Activated CD4-positive, alpha-beta T cell treated with anti-CD3 and anti-CD28 coated beads, Interleukin-10, Interleukin-2, amounts not matched to agents 100 ng/mL and 50 ng/mL, durations not matched to agents 16 hours and 8 hours (primary cell): ENCODE data around the gene MORC4.

Experiments
- DNase-seq: peaks from one replicate; pipeline ENCODE4 v3.0.0-alpha.2; 2020

MORC4 gene

GRCh38 chrX:106903856-106904528 is 96.0 kb downstream of the MORC4 start:
- no peak for DNase-seq

- DNase-seq, result no peak
Observed at GRCh38 chrX:106903291-106903824, 96.7 kb downstream of the MORC4 start, which contains the start of gene RIPPLY1. Gene RIPPLY1, minus strand, starts transcription at chrX:106903341. Its CDS starts 54 bp downstream, at chrX:106903287.

- no peak for DNase-seq
Observed at GRCh38 chrX:106902684-106903083, 97.3 kb downstream of the MORC4 start.

- no peak for DNase-seq
Observed at GRCh38 chrX:106901781-106902219, 98.2 kb downstream of the MORC4 start.

GRCh38 chrX:106901341-106901740 is 98.7 kb downstream of the MORC4 start:
- no peak for DNase-seq

- DNase-seq, result no peak
Observed at GRCh38 chrX:106899841-106900240, 100.2 kb downstream of the MORC4 start.

- DNase-seq, result no peak
Observed at GRCh38 chrX:106899276-106899675, 100.7 kb downstream of the MORC4 start.

- peak; percentile 61 for DNase-seq
Observed at GRCh38 chrX:106898462-106898861, 101.5 kb downstream of the MORC4 start.

GRCh38 chrX:106897259-106897658 is 102.8 kb downstream of the MORC4 start:
- no peak for DNase-seq

GRCh38 chrX:106894978-106895452 is 105.0 kb downstream of the MORC4 start:
- no peak for DNase-seq

- DNase-seq, result peak; percentile 67
Observed at GRCh38 chrX:106894392-106894909, 105.6 kb downstream of the MORC4 start.

GRCh38 chrX:106891762-106892460 is 108.1 kb downstream of the MORC4 start:
- DNase-seq, result no peak
